A673 (cell line): ENCODE results near the gene TRPC4AP.

Experiments used
- CTCF ChIP-seq: fragments of 300-800, 200-600 bp; sonication (generic); conservative IDR thresholded peaks from 2 replicates; pipeline ENCODE4 v1.5.1; 2017; ENCODE audit warnings: low read depth, mild to moderate bottlenecking, antibody characterized with exemption, low read length, moderate library complexity, mixed read lengths
- EZH2 ChIP-seq: fragments of 200-600 bp; sonication (generic); IDR thresholded peaks from 2 replicates; pipeline ENCODE4 v1.6.1; 2017; ENCODE audit warnings: borderline replicate concordance, low read depth, mild to moderate bottlenecking, mixed read lengths, antibody characterized with exemption, low read length; ENCODE audit not compliant: poor library complexity, severe bottlenecking

- TF ChIP-seq CTCF (no peak), EZH2 (no peak)
Observed at GRCh38 chr20:34952671-34953070, 139.9 kb downstream of the TRPC4AP start.
